Activated T-helper 2 cell treated with anti-CD3 and anti-CD28 coated beads, Interferon-gamma antibody, Interleukin-2, Interleukin-4, amounts not matched to agents 10 μg/mL and 5 μg/mL and 100 μg/mL, durations not matched to agents 14 hours and 24 hours and 36 hours (primary cell): ENCODE measurements around the gene NEURL1B. TPM values are rescaled to one million over a fixed set of nuclear protein-coding genes. Genes with fewer than 3 reads are reported as not detected.
"Not testable (repeated sequence)": the region's sequence is repeated elsewhere in the genome, so short reads cannot be mapped to it uniquely, and the experiment has no call there.

Experiments used
- DNase-seq: peaks from one replicate; pipeline ENCODE4 v3.0.0; 2021; ENCODE audit warnings: low spot score
- H3K27ac Mint-ChIP-seq: one replicate; pipeline ENCODE4 v1.8.0; 2021; ENCODE audit warnings: mixed read lengths
- H3K27me3 Mint-ChIP-seq: one replicate; pipeline ENCODE4 v1.8.0; 2021; ENCODE audit warnings: low read depth, mixed read lengths
- H3K36me3 Mint-ChIP-seq: one replicate; pipeline ENCODE4 v1.8.0; 2021; ENCODE audit warnings: low read depth, mixed read lengths
- H3K4me1 Mint-ChIP-seq: one replicate; pipeline ENCODE4 v1.8.0; 2021; ENCODE audit warnings: low read depth, mixed read lengths
- H3K4me3 Mint-ChIP-seq: one replicate; pipeline ENCODE4 v1.8.0; 2021; ENCODE audit warnings: low read depth, mild to moderate bottlenecking, moderate library complexity, mixed read lengths
- H3K9me3 Mint-ChIP-seq: one replicate; pipeline ENCODE4 v1.8.0; 2021; ENCODE audit warnings: mixed read lengths
- intact Hi-C: fragments of 100-400 bp; cut with micrococcal nuclease; formaldehyde crosslinking; loops from one replicate; pipeline ENCODE4 v1.15.1; 2023
- total RNA-seq: library from RNA; stranded (reverse); gene quantifications from 2 replicates; pipeline ENCODE4 v1.2.3, GENCODE V29; 2022

The NEURL1B gene
- total RNA-seq, 1 donor from 2014 or later = 0.37 TPM

DNA sequence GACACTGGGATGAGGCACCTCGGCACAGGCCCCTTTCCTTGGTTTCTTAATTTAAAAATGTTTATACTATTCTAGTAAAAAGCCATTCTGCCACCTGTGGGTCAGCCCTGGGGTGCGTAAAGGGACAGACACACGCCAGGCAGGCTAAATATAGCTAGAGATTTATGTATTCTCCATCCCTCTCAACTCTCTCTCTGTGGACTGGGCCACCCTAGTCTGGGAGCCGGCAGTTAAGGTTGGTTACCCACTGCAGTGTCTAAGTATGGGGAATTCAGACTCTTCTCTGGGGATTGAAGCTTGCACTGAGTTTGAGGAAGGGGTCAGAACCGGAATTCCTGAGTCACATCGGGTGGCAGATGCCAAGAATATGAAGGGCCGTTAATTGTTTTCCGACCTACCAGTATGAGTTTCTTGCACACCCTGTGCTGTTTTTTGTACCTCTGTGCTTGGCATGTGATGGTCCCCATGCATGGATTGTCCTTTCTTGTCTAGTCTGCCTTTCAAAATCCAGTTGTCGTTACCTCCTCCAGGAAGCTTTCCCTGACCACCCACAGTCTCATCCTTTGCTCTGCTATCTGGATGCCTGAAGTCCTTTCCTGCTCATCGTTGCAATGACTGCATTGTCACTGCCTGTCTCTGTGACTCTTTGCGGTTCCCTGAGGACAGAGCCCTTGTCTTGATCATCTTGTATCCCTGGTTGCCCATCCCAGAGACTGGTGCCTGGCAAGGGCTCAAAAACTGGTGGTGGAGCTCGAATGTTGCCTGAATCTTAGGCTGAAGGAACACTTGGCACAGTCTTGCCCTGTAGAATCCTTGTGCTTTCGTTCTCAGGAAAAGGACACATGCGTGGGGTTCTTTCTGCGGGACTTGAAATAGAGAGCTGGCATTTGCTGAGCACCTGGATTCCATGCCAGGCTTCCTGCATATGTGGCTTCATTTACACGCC, 2.1 kb downstream of the NEURL1B start:
- no peak for DNase-seq
- H3K27ac Mint-ChIP-seq = no peak overlapping the region
- H3K9me3 Mint-ChIP-seq = no peaks in the 10 kb centered on the region
- H3K27me3 Mint-ChIP-seq = peaks cover 50% of the 10 kb centered on the region
- intact Hi-C loops = no loop called here
- H3K36me3 Mint-ChIP-seq = no peaks in the 10 kb centered on the region
- no peak overlapping the region for H3K4me3 Mint-ChIP-seq
- peaks cover 6% of the 10 kb centered on the region for H3K4me1 Mint-ChIP-seq

DNA sequence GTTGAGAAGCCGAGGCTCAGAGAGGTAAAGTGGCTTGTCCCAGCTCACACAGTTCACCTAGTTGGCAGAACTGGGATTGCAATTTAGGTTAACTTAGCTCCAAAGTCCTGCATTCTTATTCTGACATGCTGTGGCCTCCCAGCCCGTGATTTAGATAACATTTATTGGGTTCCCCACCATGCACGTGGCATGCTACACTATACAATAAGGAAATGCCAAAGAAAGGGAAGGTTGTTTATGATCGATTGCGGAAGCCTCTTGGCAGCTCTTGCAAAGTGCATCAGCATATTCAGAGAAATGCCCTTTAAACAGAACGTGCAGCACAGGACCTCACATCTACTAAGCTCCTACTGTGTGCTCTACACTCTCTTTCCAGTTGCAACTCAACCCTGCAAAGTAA, 3.2 kb downstream of the NEURL1B start:
- Mint-ChIP-seq H3K4me3 (no peak overlapping the region), H3K9me3 (no peaks in the 10 kb centered on the region), H3K4me1 (peaks cover 6% of the 10 kb centered on the region), H3K36me3 (no peaks in the 10 kb centered on the region), H3K27ac (no peak overlapping the region), H3K27me3 (peaks cover 43% of the 10 kb centered on the region)
- no peak for DNase-seq
- intact Hi-C loops = no loop called here

DNA sequence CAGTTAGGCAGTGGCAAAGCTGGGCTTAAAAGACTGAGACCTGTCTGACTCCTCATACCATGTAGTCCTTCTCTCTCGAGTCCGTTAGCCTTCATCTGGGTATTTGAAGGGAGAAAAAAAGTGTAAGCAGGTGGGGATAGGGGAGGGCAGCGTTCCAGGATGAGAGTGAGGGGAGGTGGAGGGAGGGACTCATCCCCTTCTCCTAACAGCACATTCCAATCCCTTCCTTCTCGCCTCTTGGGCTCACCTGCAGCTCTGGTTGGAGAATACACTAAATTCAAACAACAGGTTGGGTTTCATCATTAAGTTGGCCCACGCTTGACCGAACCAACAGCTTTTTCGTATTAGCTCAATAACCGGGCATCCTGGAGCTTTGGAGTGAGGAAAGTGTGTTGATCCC, 3.6 kb downstream of the NEURL1B start:
- intact Hi-C loops = no loop called here
- H3K27me3 Mint-ChIP-seq = peaks cover 42% of the 10 kb centered on the region
- H3K27ac Mint-ChIP-seq = no peak overlapping the region
- H3K9me3 Mint-ChIP-seq = no peaks in the 10 kb centered on the region
- no peak for DNase-seq
- H3K4me3 Mint-ChIP-seq = no peak overlapping the region
- peaks cover 6% of the 10 kb centered on the region for H3K4me1 Mint-ChIP-seq
- H3K36me3 Mint-ChIP-seq = no peaks in the 10 kb centered on the region

DNA sequence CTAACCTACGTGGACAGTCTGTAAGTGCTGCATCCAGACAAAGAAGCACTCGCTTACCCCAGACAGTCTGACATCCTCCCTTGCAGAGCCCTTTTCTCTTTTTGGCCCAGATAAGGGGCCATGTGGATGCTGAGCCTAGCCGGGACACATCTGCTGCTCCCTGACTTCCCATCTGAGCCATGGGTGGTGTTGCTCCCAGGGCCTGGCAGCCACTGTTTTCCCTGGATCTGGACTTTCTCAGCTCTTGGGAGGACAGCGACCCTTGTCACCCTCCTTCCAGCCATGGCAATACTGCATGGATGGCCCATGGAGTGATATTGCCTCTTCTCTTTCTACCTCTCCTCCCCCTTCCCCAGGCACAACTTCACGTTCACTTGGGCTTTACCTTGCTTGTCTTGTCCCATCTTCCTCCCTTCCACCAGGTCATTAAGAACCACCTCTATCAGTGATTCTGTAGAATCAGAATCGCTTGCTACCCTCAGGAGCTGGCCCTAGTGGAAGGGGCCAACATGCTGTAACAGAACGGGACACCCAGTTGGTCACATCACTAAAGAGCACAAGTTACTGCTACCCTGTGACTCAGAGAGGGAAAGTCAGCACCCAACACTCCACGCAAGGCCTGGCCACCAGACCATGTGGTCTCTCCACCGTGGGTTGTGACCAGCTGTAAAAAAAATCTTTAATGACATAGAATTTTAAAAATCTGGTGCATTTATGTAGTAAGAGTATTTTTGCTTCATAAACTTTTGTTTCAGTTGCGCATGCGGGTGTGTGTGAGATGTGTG, 4.4 kb downstream of the NEURL1B start:
- intact Hi-C loops = no loop called here
- Mint-ChIP-seq H3K9me3 (no peaks in the 10 kb centered on the region), H3K4me1 (peaks cover 3% of the 10 kb centered on the region), H3K27me3 (peaks cover 35% of the 10 kb centered on the region), H3K27ac (no peak overlapping the region), H3K4me3 (no peak overlapping the region), H3K36me3 (no peaks in the 10 kb centered on the region)
- DNase-seq = no peak

DNA sequence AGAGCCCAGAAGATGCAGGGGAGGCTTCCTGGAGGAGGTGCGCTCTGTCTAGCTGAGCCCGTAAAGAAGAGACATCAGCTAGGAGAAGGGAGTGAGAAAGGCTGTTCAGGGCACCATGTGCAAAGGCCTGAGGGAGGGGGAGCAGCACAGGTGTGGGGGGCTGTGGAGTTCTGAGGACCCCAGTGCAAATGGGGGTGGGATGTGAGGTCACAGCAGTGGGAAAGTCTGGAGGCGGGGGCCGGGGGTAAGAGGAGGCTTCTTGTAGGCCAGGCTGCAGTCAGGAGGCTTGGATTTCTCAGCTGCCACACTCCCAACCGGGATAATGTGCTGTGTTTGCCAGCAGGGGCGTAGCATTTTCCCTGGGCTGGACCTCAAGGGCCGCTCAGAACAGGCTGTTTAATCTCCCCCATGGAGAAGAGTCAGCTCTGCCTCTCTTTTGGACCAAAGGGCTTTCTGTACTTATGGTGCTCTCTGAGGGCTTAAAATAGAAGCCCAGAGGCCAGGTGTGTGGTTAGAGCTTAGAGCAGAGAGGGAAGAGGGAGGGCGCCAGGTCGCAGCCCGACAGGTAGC, 5.7 kb downstream of the NEURL1B start:
- intact Hi-C loops = no loop called here
- Mint-ChIP-seq H3K9me3 (no peaks in the 10 kb centered on the region), H3K27ac (no peak overlapping the region), H3K36me3 (no peaks in the 10 kb centered on the region), H3K27me3 (peaks cover 33% of the 10 kb centered on the region), H3K4me1 (no peaks in the 10 kb centered on the region), H3K4me3 (no peak overlapping the region)
- no peak for DNase-seq

DNA sequence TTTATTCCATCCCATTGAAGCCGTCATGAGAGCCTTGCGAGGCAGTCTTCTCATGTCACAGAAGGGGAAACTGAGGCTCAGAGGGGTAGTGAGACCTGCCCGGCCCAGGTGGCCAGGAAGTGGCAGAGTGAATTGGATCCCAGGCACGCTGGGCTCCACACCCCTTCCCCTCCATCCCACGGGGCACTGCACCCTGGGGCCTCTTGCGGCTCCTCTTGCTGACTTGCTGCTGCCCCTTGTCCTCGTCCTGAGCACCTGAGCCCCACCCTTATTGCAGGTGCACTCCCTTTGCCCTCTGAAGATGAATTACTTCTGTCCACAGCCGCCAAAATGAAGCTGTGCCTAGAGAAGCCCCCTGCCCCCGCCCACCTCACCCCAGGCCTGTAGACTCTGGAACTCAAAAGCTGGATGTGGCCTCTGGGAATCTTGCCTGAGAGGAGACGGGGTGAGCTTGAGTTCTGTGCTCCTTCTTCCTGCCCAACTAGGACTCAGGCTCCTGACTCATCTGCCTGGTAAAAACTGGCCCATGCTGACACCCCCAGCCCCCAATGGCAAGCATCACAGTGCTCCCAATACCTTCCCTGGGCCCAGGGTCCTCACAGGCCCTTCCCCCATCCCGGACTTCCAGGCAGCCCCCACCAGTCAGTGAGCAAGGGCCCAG, 6.4 kb downstream of the NEURL1B start:
- Mint-ChIP-seq H3K9me3 (no peaks in the 10 kb centered on the region), H3K4me1 (no peaks in the 10 kb centered on the region), H3K36me3 (no peaks in the 10 kb centered on the region), H3K27me3 (peaks cover 28% of the 10 kb centered on the region), H3K27ac (no peak overlapping the region), H3K4me3 (no peak overlapping the region)
- no peak for DNase-seq
- intact Hi-C loops = no loop called here

DNA sequence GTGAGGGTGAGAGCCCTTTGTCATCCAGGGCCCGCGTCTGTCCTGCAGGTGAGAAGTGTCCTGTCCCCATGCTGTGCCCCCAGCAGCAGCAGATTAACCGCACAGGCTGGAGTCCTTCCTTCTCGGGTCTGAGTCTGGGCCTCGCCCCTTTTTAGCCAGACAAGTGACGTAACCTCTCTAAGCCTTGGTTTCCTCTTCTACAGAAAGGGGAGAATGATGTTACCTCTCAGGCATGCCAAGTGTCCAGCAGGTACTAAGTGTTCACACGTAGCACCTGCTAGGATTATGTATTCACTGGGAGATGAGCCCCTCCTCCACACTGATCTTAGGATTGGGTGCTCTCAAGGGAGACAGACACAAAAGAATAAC, 6.9 kb downstream of the NEURL1B start:
- H3K27ac Mint-ChIP-seq = no peak overlapping the region
- no peak for DNase-seq
- H3K9me3 Mint-ChIP-seq = no peaks in the 10 kb centered on the region
- intact Hi-C loops = no loop called here
- no peak overlapping the region for H3K4me3 Mint-ChIP-seq
- H3K27me3 Mint-ChIP-seq = peaks cover 25% of the 10 kb centered on the region
- H3K36me3 Mint-ChIP-seq = no peaks in the 10 kb centered on the region
- no peaks in the 10 kb centered on the region for H3K4me1 Mint-ChIP-seq

DNA sequence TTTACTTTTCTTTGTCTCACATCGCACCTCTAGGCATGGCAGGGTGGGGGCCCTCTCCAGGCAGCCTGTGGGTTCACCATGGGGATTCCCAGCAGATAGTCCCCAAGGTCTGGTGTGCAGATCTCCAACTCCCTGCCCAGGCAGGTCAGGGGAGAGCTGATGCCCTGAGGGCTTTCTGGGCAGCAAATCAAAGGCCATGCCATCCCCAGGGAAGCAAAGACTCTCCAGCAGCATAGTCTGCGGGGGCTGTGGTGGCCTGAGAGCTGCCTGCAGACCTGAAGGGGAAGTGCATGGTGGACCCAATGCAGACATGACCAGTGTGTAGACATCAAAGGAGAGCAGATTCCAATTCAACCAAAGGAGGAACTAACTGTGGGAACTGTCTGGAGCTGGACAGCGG, 7.7 kb downstream of the NEURL1B start:
- no peaks in the 10 kb centered on the region for H3K4me1 Mint-ChIP-seq
- no peak for DNase-seq
- intact Hi-C loops = no loop called here
- H3K9me3 Mint-ChIP-seq = no peaks in the 10 kb centered on the region
- peaks cover 18% of the 10 kb centered on the region for H3K27me3 Mint-ChIP-seq
- H3K36me3 Mint-ChIP-seq = no peaks in the 10 kb centered on the region
- no peak overlapping the region for H3K27ac Mint-ChIP-seq
- no peak overlapping the region for H3K4me3 Mint-ChIP-seq

DNA sequence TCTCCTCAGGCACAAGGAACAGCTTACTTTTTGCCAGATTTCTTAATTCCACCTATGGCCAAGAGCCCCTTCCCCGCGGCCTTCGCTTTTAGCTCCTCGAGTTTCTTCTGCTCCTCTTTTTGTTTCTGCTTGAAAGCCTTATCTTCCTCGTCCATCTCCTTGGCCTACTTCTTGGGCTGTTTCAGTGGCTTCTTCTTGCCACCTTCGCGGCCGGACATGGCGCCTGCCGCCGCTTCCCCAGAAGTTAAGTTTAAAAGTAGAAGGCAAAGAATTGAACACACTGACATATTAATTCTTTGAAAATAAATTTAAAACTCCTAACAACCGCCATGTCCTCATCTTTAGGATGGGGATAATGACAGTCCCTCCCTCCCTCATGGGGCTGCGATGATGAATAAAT, 15.4 kb downstream of the NEURL1B start:
- H3K4me3 Mint-ChIP-seq, H3K4me1 Mint-ChIP-seq, H3K9me3 Mint-ChIP-seq, DNase-seq, H3K27me3 Mint-ChIP-seq, intact Hi-C loops, H3K36me3 Mint-ChIP-seq, H3K27ac Mint-ChIP-seq: not testable (repeated sequence)

DNA sequence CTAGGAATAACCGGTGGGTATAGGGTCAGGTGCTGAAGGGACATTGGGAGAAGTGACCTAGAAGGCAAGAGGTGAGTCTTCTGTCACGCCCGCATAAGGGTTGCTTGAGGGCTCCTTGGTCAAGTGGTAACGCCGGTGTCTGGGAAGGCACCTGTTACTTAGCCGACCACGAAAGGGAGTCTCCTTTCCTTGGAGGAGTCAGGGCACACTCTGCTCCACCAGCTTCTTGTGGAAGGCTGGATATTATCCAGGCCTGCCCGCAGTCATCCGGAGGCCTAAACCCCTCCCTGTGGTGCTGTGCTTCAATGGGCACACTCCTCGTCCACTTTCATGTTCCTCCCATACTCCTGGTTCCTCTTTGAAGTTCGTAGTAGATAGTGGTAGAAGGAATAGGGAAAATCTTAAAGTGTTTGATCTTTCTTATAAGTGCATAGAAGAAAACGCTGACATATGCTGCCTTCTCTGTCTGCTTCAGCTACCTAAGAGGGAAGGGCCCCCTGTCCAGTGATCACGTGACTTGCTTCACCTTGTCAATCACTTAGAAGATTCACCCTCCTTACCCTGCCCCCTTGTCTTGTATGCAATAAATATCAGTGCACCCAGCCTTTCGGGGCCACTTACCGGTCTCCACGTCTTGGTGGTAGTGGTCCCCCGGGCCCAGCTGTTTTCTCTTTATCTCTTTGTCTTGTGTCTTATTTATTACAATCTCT, 16.6 kb downstream of the NEURL1B start:
- H3K9me3 Mint-ChIP-seq, intact Hi-C loops, H3K4me3 Mint-ChIP-seq, H3K27ac Mint-ChIP-seq, DNase-seq, H3K27me3 Mint-ChIP-seq, H3K4me1 Mint-ChIP-seq, H3K36me3 Mint-ChIP-seq: not testable (repeated sequence)

DNA sequence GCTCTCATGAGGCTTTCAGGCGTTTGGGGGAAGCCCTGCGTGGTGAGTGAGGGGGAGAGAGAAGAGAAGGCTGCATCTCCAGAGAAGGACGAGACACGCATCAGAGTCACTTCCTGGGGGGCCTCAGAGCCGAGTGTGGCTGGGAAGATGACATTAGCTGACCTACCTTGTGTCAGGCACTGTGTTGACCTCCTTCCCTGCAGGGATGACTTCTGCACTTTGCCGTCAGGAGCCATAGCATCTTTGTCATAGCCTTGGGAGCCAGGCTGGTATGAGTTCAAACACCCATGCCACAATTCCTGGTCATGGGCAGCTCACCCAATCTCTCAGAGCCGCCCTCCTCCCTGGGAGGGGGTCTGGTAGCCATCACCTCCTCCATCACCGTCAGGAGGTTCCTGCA, 17.3 kb downstream of the NEURL1B start:
- Mint-ChIP-seq H3K4me1 (no peaks in the 10 kb centered on the region), H3K27ac (no peak overlapping the region), H3K4me3 (no peak overlapping the region), H3K27me3 (peaks cover 1% of the 10 kb centered on the region), H3K36me3 (no peaks in the 10 kb centered on the region), H3K9me3 (peaks cover 9% of the 10 kb centered on the region)
- intact Hi-C loops = no loop called here
- DNase-seq = no peak

DNA sequence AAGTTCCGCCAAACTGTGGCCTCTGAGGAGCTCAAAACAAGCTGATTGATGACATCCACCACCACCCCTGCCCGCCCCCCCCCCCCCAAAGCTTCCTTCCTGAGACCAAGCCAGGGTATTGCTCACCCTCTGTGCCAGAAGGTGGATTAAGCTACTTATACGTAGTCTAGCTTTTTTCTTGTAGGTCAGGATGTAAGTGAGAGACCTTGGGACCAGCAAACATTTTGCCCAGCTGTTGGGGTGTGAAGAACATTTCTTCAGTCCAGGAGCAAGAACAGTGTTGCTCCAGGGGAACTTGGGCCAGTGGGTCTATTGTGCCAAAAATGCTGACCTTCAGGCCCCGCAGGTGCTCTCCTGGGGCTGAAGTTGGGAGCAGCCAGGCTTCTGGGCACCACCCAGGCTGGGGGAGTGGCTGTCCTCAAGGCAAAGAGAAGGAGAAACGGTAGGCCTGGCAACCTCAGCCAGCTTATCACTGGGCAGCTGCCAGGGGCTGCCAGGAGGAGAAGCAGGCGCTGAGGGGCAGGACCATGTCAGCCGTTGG, 18.0 kb downstream of the NEURL1B start:
- Mint-ChIP-seq H3K4me3 (no peak overlapping the region), H3K36me3 (no peaks in the 10 kb centered on the region), H3K27me3 (no peaks in the 10 kb centered on the region), H3K9me3 (peaks cover 9% of the 10 kb centered on the region), H3K27ac (no peak overlapping the region), H3K4me1 (no peaks in the 10 kb centered on the region)
- intact Hi-C loops = no loop called here
- DNase-seq = no peak
